Adrenal gland (tissue), 5 donors: ENCODE measurements around the gene IFNA17.
A peak's percentile ranks its signal among the peaks of the same experiment; 100 is the strongest.
"Not testable (repeated sequence)": the region's sequence is repeated elsewhere in the genome, so short reads cannot be mapped to it uniquely, and the experiment has no call there.

Experiments
- CTCF ChIP-seq, 6 experiments: fragments of 450-650 bp in 4 of 6; fragments of 200-600 bp in 2 of 6; sonication (generic) in 1 of 6; IDR thresholded peaks; 1 replicate in 5 of 6; 2 replicates in 1 of 6; pipeline versions ENCODE4 v1.5.1 to v1.8.0; 2016 to 2021; ENCODE audit warnings: antibody characterized with exemption in 6 of 6, mild to moderate bottlenecking in 2 of 6, moderate library complexity in 1 of 6
- POLR2A ChIP-seq, 2 donors: fragments of 450-650 bp; IDR thresholded peaks; one replicate each; pipeline ENCODE4 v1.6.1; 2017; ENCODE audit warnings: antibody characterized with exemption in 2 of 2, mild to moderate bottlenecking in 2 of 2, moderate library complexity in 1 of 2
- donor health status: DM: no; HTN: no; CAD: no.

GRCh38 chr9:21213411-21214326 lies 14.4 kb downstream of the IFNA17 start:
- TF ChIP-seq CTCF (IDR thresholded peaks at IDR 0.05) = peak in 1 of 6 experiments; percentile 22
- not testable (repeated sequence) for TF ChIP-seq POLR2A (IDR thresholded peaks at IDR 0.05)
